Activated CD8-positive, alpha-beta memory T cell treated with anti-CD3 and anti-CD28 coated beads for 36 hours (primary cell): ENCODE data around the gene GLMP. TPM values are rescaled to one million over a fixed set of nuclear protein-coding genes. Genes with fewer than 3 reads are reported as not detected.

Source experiments
- CTCF ChIA-PET: fragments of 350-600 bp; sonication (Branson Sonifier 250); formaldehyde crosslinking; loops from one replicate; lab custom pipeline; 2021; ENCODE audit warnings: antibody characterized with exemption; lab: Charles Lee
- POLR2A ChIA-PET: fragments of 350-600 bp; sonication (Branson Sonifier 250); formaldehyde crosslinking; loops from one replicate; lab custom pipeline; 2021; ENCODE audit warnings: antibody characterized with exemption; lab: Charles Lee
- total RNA-seq, 2 experiments: library from RNA; stranded (reverse); gene quantifications; one replicate each; pipeline ENCODE4 v1.2.3, GENCODE V29; 2021

Gene GLMP
- total RNA-seq, 2 experiments from 2014 or later = 20.3 to 20.6 TPM

DNA sequence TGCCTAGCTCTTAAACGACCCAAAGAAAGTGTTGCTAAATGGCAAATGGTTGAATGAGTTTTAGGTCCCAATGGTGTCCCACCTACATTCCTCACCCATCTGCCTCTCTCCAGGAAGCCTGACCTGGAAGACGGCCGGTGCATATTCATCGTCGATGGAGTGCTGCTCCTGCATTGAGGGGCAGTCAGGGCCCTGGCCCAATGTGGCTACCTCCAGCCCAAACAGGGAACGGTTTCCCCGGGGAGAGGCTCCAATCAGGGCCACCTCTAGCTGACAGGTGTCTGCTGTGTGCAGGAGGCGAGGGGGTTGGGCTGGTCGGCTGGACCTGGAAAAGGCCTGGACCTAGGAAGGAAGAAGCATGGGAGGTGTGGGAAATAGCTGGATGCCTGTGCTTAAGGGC lies 1.6 kb downstream of the GLMP start:
- ChIA-PET POLR2A (interaction anchor here (1.1 kb wide), 1 partner anchor 9 kb away, joined by 3 read pairs; no protein-coding TSS in a partner anchor), CTCF (interaction anchor here (2.2 kb wide), 1 partner anchor 12 kb away, joined by 6 read pairs; the partner anchor contains the start of gene SMG5)

DNA sequence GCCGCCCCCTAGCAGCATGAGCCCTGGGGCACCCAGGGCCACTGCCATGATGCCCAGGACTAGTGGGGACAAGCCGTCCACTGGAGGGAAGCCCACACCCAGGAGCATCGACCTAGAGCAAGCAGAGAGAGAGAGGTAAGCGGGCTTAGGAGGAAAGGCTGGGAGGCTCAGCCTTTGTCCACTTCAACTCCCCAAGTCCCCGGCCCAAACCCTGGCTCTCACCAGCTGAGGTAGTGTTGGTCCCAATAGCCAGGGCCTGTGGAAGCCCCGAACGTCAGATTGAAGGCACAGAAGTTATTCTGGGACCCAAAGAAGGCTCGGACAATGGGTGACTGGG lies 2.4 kb downstream of the GLMP start:
- CTCF ChIA-PET = no interaction called here
- POLR2A ChIA-PET = interaction anchor here (0.9 kb wide), 1 partner anchor 11 kb away, joined by 3 read pairs; no protein-coding TSS in a partner anchor

DNA sequence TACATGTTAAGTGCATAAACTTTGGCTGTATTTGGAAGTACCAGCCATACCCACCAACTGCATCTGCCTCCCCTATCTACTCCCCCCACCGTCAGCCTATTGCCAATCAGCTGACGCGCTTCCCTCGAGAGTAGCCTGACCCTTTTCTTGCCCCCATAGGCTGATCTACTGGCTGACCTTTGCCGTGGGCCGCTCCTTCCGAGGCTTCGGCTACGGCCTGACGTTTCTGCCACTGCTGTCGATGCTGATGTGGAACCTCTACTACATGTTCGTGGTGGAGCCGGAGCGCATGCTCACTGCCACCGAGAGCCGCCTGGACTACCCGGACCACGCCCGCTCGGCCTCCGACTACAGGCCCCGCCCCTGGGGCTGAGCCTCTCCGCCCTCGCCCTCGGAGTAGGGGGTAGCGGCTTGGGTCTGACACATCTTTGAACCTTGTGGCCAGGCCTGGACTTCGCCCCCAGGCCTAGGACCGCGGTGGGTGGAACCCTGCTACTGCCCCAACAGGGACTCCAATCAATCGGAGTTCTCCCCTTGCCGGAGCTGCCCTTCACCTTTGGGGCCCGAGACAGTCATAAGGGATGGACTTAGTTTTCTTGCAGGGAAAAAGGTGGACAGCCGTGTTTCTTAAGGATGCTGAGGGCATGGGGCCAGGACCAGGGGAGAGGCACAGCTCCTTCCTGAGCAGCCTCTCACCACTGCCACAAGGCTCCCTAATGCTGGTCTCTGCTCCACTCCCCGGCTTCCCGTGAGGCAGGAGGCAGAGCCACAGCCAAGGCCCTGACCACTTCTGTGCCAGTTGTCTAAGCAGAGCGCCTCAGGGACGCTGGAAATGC lies 4.0 kb downstream of the GLMP start:
- ChIA-PET CTCF (no interaction called here), POLR2A (interaction anchor here (0.9 kb wide), 1 partner anchor 9 kb away, joined by 4 read pairs; the partner anchor contains the start of gene SMG5)

DNA sequence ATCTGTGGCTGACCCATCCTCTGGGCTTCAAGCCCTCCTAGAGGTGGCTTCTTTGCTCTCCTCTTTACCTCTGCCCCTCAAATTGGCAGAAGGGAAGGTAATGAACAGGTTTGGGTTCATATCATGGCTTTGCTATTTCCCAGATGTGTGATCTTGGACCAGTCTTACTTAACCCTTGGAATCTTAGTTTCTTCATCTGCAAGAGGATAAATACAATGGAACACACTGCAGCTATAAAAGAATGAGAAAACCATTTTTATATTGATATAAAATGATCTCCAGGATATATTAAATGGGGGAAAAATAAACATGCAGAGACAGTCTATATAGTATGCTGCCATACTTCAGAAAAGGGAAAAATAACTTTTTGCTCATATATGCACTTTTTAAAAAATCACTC lies 5.6 kb downstream of the GLMP start:
- POLR2A ChIA-PET = no interaction called here

GRCh38 chr1:156286061-156286460 lies 9.4 kb downstream of the GLMP start:
- ChIA-PET CTCF (no interaction called here), POLR2A (no interaction called here)

More for the DNA sequence above, 5.6 kb downstream of the GLMP start:
- CTCF ChIA-PET = no interaction called here

- ChIA-PET CTCF (no interaction called here), POLR2A (no interaction called here)
Observed at GRCh38 chr1:156285437-156285836, 10.0 kb downstream of the GLMP start.

GRCh38 chr1:156284757-156285156 lies 10.7 kb downstream of the GLMP start:
- POLR2A ChIA-PET = interaction anchor here (1.0 kb wide), 1 partner anchor 10 kb away, joined by 7 read pairs; no protein-coding TSS in a partner anchor

GRCh38 chr1:156284112-156284511 lies 11.4 kb downstream of the GLMP start, which contains the start of gene TMEM79:
Gene TMEM79, plus strand, starts transcription at chr1:156284325. Its CDS starts 902 bp downstream, at chr1:156285227.
- CTCF ChIA-PET = interaction anchor here (0.8 to 1.9 kb wide), 5 partner anchors 11 to 51 kb away, joined by 3 to 6 read pairs (median 3); no protein-coding TSS in a partner anchor
- POLR2A ChIA-PET = interaction anchor here (1.0 kb wide), 1 partner anchor 9 kb away, joined by 7 read pairs; no protein-coding TSS in a partner anchor

More at GRCh38 chr1:156284757-156285156, 10.7 kb downstream of the GLMP start:
- CTCF ChIA-PET = interaction anchor here (1.1 kb wide), 1 partner anchor 21 kb away, joined by 3 read pairs; no protein-coding TSS in a partner anchor

DNA sequence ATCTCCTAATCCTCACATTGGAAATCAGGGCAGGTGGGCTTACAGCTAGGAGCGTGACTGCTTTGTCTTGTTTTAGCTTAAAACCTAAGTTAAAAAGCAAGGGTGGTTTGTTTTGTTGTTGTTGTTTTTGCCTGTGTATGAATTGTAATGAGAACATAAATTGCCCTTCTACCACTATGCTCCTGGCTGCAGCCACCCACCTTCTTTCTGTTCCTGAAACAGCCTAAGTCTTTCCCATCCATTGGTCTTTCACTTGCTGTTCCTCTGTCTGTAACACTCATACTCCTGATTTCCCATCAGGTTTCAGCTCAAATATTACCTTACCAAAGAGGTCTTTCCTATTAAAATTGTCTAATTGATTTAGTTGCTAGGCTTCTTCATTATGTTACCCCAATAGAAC lies 12.0 kb downstream of the GLMP start:
- POLR2A ChIA-PET = interaction anchor here (0.6 to 1.9 kb wide), 6 partner anchors 8 to 84 kb away, joined by 3 to 8 read pairs (median 6); partner anchors contain the start of genes CCT3, GLMP and TSACC
- CTCF ChIA-PET = interaction anchor here (0.6 to 2.6 kb wide), 11 partner anchors 9 to 185 kb away, joined by 3 to 9 read pairs (median 4); no protein-coding TSS in a partner anchor

DNA sequence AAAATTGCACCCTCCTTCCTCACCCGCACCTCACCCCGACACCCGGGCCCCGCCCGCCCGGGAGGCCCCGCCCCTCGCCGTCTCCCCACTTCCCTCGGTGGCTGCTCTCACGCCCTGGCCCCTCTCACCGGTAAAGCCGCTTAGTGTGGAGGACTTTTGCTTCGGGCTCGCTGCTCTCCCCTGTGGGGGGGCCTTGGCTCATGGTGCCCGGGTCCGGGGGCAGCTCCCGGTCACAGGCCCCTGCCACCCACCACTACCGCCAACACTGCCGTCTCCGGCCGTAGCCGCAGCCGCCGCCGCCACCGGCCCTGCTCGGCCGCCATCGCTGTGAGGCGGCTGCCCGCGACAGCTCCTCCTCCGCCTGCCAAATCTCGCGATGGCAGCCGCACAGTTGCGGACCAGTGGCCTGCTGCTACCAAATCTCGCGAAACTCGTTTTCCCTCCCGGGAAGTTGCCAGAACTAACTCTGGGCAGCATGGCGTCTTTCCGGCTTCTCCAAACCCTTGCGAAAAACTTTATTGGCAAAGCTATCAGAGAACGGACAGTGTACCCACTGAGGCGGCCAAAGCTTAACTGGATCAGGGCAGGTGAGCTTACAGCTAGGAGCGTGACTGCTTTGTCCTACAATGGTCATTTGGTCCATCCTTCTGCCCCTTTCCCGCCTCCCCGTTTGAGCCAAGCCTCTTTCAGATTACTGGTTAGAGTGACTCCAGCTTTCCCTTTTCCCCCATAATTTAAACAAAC lies 12.8 kb downstream of the GLMP start, which contains the start of gene SMG5:
TSS of gene SMG5 (minus strand) at position 347 of the 744 bp plus-strand sequence. CDS start at position 202, 145 bp downstream.
- CTCF ChIA-PET = interaction anchor here (0.6 to 2.6 kb wide), 16 partner anchors 9 to 293 kb away, joined by 3 to 9 read pairs (median 4); partner anchors contain the start of gene GLMP

DNA sequence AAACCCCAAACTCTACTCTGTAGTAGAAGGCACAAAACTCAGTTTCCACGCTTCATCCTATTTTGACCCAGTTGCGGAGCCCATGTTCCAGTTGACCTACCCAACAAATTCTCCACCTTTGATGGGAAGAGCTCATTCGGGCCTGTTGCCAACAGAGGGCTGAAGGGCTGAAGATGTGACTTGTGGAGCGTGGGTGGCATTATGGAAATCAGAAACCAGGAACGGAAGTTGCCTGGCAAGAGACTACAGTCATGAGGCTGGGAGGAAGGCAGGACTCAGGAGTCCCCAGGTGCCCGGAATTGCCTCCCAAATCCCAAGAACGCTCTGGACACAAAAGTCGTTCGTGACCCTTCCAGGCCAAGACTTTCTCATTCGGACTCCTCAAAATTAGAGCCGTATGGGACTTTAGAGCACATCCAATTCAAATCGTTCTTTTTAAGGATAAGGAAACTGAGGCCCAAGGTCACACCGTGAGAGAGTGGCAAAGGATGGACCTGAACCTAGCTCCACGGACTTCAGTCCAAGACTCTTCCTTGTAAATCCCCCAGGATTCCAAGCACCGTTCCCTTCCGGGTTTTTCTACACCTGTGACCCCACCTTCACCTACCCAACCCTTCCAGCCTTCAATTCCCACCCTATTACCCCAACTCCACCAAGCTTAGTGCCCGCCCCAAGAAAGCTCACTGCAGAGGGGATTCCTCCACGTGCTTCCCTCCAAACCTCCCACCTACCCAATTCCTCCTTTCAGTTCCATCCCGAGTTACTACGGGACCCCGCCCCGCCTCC lies 13.6 kb downstream of the GLMP start:
- POLR2A ChIA-PET = interaction anchor here (0.6 to 1.9 kb wide), 11 partner anchors 9 to 166 kb away, joined by 3 to 8 read pairs (median 3); partner anchors contain the start of genes CCT3, GLMP, SLC25A44 and TSACC
- CTCF ChIA-PET = interaction anchor here (0.6 to 2.6 kb wide), 17 partner anchors 9 to 292 kb away, joined by 3 to 9 read pairs (median 4); partner anchors contain the start of gene GLMP

More for the DNA sequence above, 12.8 kb downstream of the GLMP start, which contains the start of gene SMG5:
- POLR2A ChIA-PET = interaction anchor here (0.6 to 1.9 kb wide), 13 partner anchors 9 to 89 kb away, joined by 3 to 8 read pairs (median 3); partner anchors contain the start of genes CCT3, GLMP, PMF1 and SLC25A44

DNA sequence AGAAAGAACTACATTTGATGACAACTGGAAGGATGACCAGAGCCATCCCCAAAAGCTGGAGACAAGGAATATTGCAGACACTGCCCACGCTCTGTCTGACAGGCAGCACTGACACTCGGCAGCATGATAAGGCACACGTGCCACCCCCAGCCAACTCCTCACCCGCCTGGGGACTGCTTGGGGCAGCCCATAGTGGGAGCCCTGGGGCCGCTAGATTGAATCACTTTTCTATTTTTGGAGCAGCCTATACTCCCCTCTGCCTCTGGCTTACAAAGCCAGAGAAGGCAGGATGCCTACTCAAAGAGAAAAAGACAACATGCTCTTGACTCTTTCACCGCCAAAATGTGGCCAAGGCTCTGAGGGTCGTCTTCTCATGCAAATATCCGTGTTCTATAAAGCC lies 14.2 kb downstream of the GLMP start:
- ChIA-PET CTCF (interaction anchor here (1.0 to 2.6 kb wide), 9 partner anchors 13 to 185 kb away, joined by 3 to 9 read pairs (median 4); partner anchors contain the start of gene GLMP), POLR2A (interaction anchor here (1.3 to 1.9 kb wide), 3 partner anchors 14 to 165 kb away, joined by 3 to 8 read pairs (median 3); partner anchors contain the start of genes CCT3, GLMP and TSACC)

- POLR2A ChIA-PET = interaction anchor here (0.5 to 0.6 kb wide), 3 partner anchors 13 to 174 kb away, joined by 3 to 10 read pairs (median 3); no protein-coding TSS in a partner anchor
Observed at GRCh38 chr1:156279837-156280236, 15.6 kb downstream of the GLMP start.

GRCh38 chr1:156276966-156277381 lies 18.5 kb downstream of the GLMP start:
- ChIA-PET POLR2A (no interaction called here), CTCF (no interaction called here)

More at GRCh38 chr1:156279837-156280236, 15.6 kb downstream of the GLMP start:
- CTCF ChIA-PET = interaction anchor here (1.3 to 1.5 kb wide), 2 partner anchors 39 to 134 kb away, joined by 3 to 4 read pairs; no protein-coding TSS in a partner anchor

GRCh38 chr1:156276532-156276931 lies 18.9 kb downstream of the GLMP start:
- CTCF ChIA-PET = no interaction called here
- POLR2A ChIA-PET = no interaction called here

DNA sequence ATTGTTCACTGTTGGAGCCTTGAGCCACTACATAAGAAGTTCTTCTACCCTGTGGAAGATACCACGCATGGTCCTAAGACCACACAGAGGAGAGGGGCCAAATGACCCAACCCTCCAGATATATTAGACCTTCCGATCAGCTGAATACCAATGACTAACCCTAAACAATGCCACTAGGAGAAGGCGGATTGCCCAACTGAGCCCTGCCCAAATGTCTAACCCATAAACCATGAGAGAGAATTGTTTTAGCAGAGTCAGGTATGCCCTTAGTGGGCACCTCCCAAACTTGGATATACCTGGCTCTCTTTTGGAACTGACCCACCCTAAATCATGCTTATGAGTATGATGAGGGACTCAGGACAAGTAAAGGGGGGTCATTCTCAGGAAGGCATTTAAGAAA lies 25.2 kb downstream of the GLMP start:
- POLR2A ChIA-PET = no interaction called here
- CTCF ChIA-PET = no interaction called here

- ChIA-PET CTCF (no interaction called here), POLR2A (no interaction called here)
Observed at GRCh38 chr1:156268336-156268735, 27.1 kb downstream of the GLMP start.
